GM12874 (cell line): ENCODE measurements around the gene SERPINA3.

Experiments used
- TF ChIP-seq, protein P1 (sequence below): IDR thresholded peaks from 2 replicates; pipeline ENCODE4 v1.5.1; 2011; ENCODE audit warnings: low read depth, mild to moderate bottlenecking, control low read depth, low read length, moderate library complexity; ENCODE audit not compliant: insufficient read depth

SERPINA3 gene

DNA sequence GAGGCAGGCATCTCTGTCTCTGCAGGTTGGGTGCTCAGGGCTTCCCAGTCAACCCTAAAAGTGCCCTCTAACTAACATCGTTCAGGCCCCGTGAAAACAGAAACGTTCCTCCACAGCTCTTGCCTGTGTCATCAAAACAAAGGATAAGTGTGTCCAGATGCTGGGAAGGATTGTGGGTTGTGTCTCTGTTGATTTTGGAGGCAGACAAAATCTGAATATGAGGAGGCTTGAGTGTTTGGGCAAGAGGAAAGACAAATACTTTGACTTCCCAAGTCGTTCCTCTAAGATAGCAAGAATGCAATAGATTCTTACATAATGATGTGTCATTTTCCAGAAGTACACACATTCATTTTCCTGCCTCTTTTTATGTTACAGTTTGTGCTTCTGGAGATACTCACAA is 52.9 kb downstream of the SERPINA3 start:
- TF ChIP-seq, protein P1, sequence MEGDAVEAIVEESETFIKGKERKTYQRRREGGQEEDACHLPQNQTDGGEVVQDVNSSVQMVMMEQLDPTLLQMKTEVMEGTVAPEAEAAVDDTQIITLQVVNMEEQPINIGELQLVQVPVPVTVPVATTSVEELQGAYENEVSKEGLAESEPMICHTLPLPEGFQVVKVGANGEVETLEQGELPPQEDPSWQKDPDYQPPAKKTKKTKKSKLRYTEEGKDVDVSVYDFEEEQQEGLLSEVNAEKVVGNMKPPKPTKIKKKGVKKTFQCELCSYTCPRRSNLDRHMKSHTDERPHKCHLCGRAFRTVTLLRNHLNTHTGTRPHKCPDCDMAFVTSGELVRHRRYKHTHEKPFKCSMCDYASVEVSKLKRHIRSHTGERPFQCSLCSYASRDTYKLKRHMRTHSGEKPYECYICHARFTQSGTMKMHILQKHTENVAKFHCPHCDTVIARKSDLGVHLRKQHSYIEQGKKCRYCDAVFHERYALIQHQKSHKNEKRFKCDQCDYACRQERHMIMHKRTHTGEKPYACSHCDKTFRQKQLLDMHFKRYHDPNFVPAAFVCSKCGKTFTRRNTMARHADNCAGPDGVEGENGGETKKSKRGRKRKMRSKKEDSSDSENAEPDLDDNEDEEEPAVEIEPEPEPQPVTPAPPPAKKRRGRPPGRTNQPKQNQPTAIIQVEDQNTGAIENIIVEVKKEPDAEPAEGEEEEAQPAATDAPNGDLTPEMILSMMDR = no peak

DNA sequence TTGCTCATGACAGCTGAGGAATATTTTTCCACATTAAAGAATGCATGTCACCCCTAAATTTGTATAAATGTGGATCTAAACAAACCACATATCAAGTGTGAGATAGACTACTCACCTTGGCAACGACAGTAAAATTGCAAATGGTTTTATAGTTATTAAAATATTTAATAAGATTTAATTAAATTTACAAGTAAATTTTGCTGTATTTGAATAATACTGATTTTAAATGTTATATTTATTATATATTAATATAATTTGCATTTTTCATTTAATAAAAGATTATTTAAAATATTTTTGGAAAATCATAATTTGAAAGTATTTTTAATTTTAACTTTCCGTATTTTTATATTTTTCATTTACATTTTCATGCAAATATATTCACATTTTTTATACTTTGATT is 53.4 kb downstream of the SERPINA3 start:
- TF ChIP-seq, protein P1 = no peak

DNA sequence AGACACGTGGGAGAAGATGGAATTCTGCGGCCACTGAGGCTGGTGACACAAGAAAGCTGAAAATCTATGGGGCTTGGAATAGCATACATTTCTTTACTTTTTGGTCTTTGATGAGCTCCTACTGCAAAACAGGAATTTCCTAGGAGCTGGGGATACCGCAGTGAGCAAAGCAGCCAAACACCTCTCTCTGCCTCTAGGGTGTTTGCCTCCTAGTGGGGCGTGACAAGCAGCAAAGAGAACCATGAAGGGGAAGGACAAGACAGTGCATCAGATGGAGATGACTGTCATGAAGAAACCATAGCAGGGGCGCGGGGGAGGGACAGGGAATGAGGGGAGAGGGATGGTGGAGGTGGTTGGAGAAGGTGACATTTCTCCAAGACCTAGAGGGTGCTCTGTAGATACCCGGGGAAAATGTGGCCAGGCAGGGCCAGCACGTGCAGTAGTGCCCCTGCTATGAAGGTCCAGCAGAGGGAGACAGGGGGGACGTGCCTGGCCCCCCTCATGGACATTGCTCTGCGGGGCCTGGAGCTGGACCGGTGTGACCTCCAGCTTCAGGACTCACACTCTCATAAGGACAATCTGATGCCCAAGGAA is 58.6 kb downstream of the SERPINA3 start:
- TF ChIP-seq, protein P1 = no peak

DNA sequence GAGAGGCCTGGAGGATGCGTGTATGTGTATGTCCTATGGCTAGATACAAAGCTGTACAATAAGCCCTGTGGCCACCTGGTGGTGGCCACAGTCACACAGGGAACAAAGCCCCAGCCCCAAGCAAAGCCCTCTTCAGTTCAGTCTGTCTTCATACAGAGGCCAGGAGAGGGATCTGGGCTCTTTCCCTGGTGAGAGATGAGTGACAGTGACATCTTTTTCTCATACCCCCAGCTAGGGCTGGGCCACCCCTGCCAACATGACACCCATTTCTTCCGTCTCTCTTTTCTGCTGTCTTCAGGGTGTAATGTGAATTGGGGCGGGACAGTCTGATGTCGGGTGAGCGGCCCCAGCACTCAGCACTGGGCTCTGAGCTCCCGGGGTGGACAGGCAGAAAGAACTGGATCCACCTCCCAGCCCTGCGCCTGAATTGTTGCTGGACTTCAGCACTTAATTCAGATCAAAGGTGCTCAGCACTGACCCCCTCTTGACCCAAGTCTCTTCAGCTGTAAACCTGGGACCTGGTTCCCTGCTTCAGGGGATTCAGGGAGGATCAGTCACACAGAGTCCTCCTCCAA is 59.8 kb downstream of the SERPINA3 start:
- TF ChIP-seq, protein P1 = no peak

DNA sequence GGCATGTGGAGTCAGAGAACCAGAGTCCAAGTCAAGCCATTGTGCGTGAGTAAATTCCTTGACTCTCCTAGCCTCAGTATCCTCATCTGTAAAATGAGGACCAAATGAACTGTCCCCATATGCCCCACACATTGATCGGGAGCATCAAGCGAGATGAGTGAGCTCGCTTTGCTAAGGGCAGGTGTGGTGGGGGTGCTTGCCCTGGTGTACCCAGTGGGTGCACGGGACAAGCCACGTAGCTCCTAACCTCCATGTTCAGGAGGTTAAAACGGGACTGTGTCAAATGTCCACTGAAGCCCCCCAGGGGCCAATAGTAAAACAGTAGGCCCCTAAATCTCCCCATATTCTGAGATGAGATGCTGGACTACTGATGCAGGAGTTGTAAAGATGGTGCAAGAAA is 60.9 kb downstream of the SERPINA3 start:
- TF ChIP-seq, protein P1 = no peak
